A673 (cell line): ENCODE measurements around the gene TCERG1L. TPM values are rescaled to one million over a fixed set of nuclear protein-coding genes. Genes with fewer than 3 reads are reported as not detected.

Experiments used
- BruUV-seq: library from RNA; stranded (reverse); fragments of 400-500 nt; replicated peaks from 2 replicates; lab custom pipeline; 2021; lab: Mats Ljungman, UMichigan
- CTCF ChIA-PET: fragments of 300-600 bp; sonication (Branson Sonifier 250); formaldehyde crosslinking; loops from one replicate; lab custom pipeline; 2022; ENCODE audit warnings: antibody characterized with exemption; lab: Charles Lee
- POLR2A ChIA-PET: fragments of 300-600 bp; sonication (Branson Sonifier 250); formaldehyde crosslinking; loops from one replicate; lab custom pipeline; 2022; ENCODE audit warnings: antibody characterized with exemption; ENCODE audit not compliant: low non-redundant PET; lab: Charles Lee
- DNase-seq: peaks from one replicate; pipeline ENCODE4 v3.0.0-alpha.2; 2015; ENCODE audit warnings: low spot score
- H3K27ac ChIP-seq: fragments of 200-600 bp; sonication (generic); 2 replicates; pipeline ENCODE4 v1.5.1; 2016; ENCODE audit warnings: mixed run types, low read depth, mild to moderate bottlenecking, mixed read lengths, antibody characterized with exemption, low read length; ENCODE audit not compliant: poor library complexity, severe bottlenecking
- H3K27me3 ChIP-seq: fragments of 200-600 bp; sonication (generic); replicated peaks from 2 replicates; pipeline ENCODE4 v1.6.1; 2017; ENCODE audit warnings: mixed run types, low read depth, mild to moderate bottlenecking, mixed read lengths, antibody characterized with exemption, low read length; ENCODE audit not compliant: insufficient read depth, poor library complexity
- H3K36me3 ChIP-seq: fragments of 200-600 bp; sonication (generic); 2 replicates; pipeline ENCODE4 v1.6.1; 2016; ENCODE audit warnings: mixed run types, mild to moderate bottlenecking, mixed read lengths, antibody characterized with exemption, low read length; ENCODE audit not compliant: insufficient read depth, poor library complexity, severe bottlenecking
- H3K4me1 ChIP-seq: fragments of 200-600 bp; sonication (generic); 2 replicates; pipeline ENCODE4 v1.6.1; 2017; ENCODE audit warnings: mixed run types, mild to moderate bottlenecking, mixed read lengths, antibody characterized with exemption, low read length; ENCODE audit not compliant: insufficient read depth, poor library complexity, severe bottlenecking
- H3K4me3 ChIP-seq: fragments of 200-600 bp; sonication (generic); 2 replicates; pipeline ENCODE4 v1.5.1; 2016; ENCODE audit warnings: low read depth, mixed run types, mild to moderate bottlenecking, mixed read lengths, low read length; ENCODE audit not compliant: poor library complexity, severe bottlenecking
- H3K9me3 ChIP-seq: fragments of 200-600 bp; sonication (generic); 2 replicates; pipeline ENCODE4 v1.6.1; 2016; ENCODE audit warnings: mixed run types, low read depth, mild to moderate bottlenecking, mixed read lengths, antibody characterized with exemption, low read length; ENCODE audit not compliant: poor library complexity, severe bottlenecking
- CTCF ChIP-seq: fragments of 300-800, 200-600 bp; sonication (generic); conservative IDR thresholded peaks from 2 replicates; pipeline ENCODE4 v1.5.1; 2017; ENCODE audit warnings: low read depth, mild to moderate bottlenecking, antibody characterized with exemption, low read length, moderate library complexity, mixed read lengths
- EZH2 ChIP-seq: fragments of 200-600 bp; sonication (generic); IDR thresholded peaks from 2 replicates; pipeline ENCODE4 v1.6.1; 2017; ENCODE audit warnings: borderline replicate concordance, low read depth, mild to moderate bottlenecking, mixed read lengths, antibody characterized with exemption, low read length; ENCODE audit not compliant: poor library complexity, severe bottlenecking
- intact Hi-C: fragments of 100-400 bp; cut with micrococcal nuclease; formaldehyde crosslinking; loops from one replicate; pipeline ENCODE4 v1.10.0; 2022; ENCODE audit not compliant: unreplicated experiment
- total RNA-seq: library from RNA; stranded (reverse); gene quantifications from 2 replicates; pipeline ENCODE4 v1.2.3, GENCODE V29; 2021

Gene TCERG1L
- total RNA-seq, 1 experiment from 2014 or later, result 16.3 TPM

GRCh38 chr10:131128731-131129130 is 182.8 kb downstream of the TCERG1L start:
- no peaks in the 10 kb centered on the region for H3K27me3 ChIP-seq
- ChIA-PET POLR2A (no interaction called here), CTCF (no interaction called here)
- peaks cover 13% of the 10 kb centered on the region for H3K4me1 ChIP-seq
- TF ChIP-seq CTCF, result no peak
- TF ChIP-seq EZH2, result no peak
- intact Hi-C loops, result no loop called here
- H3K36me3 ChIP-seq, result peaks cover 11% of the 10 kb centered on the region
- no peak for DNase-seq
- no peak overlapping the region for H3K4me3 ChIP-seq
- H3K9me3 ChIP-seq, result no peaks in the 10 kb centered on the region
- no peak overlapping the region for H3K27ac ChIP-seq
- no TSS peak for BruUV-seq

- Histone ChIP-seq H3K36me3 (peaks cover 11% of the 10 kb centered on the region), H3K27ac (no peak overlapping the region), H3K27me3 (no peaks in the 10 kb centered on the region), H3K4me1 (peaks cover 9% of the 10 kb centered on the region), H3K9me3 (no peaks in the 10 kb centered on the region), H3K4me3 (no peak overlapping the region)
- no peak for TF ChIP-seq EZH2
- TF ChIP-seq CTCF, result no peak
- intact Hi-C loops, result no loop called here
- POLR2A ChIA-PET, result no interaction called here
- no TSS peak for BruUV-seq
- CTCF ChIA-PET, result no interaction called here
- DNase-seq, result no peak
Observed at GRCh38 chr10:131127610-131128009, 183.9 kb downstream of the TCERG1L start.

GRCh38 chr10:131127138-131127589 is 184.4 kb downstream of the TCERG1L start:
- Histone ChIP-seq H3K4me3 (no peak overlapping the region), H3K36me3 (peaks cover 11% of the 10 kb centered on the region), H3K27ac (no peak overlapping the region), H3K9me3 (no peaks in the 10 kb centered on the region), H3K27me3 (no peaks in the 10 kb centered on the region), H3K4me1 (peaks cover 4% of the 10 kb centered on the region)
- intact Hi-C loops, result no loop called here
- no TSS peak for BruUV-seq
- no peak for TF ChIP-seq CTCF
- ChIA-PET CTCF (no interaction called here), POLR2A (no interaction called here)
- no peak for DNase-seq
